CMK (cell line): Measurements from ENCODE around the gene HSPB8.

ENCODE experiments used
- DNase-seq: peaks from one replicate; pipeline ENCODE4 v3.0.0-alpha.2; 2010; ENCODE audit warnings: low read depth

HSPB8 gene

GRCh38 chr12:119171291-119171690, 7.4 kb upstream of the HSPB8 start:
- DNase-seq: no peak

GRCh38 chr12:119171691-119172425, 6.9 kb upstream of the HSPB8 start:
- no peak for DNase-seq

- no peak for DNase-seq
Observed at GRCh38 chr12:119175081-119175480, 3.6 kb upstream of the HSPB8 start.

- no peak for DNase-seq
Observed at GRCh38 chr12:119176267-119177055, 2.3 kb upstream of the HSPB8 start.

- no peak for DNase-seq
Observed at GRCh38 chr12:119177056-119177325, 1.7 kb upstream of the HSPB8 start.

GRCh38 chr12:119177724-119178380, 879 bp upstream of the HSPB8 start:
- no peak for DNase-seq

GRCh38 chr12:119179335-119180021, 747 bp downstream of the HSPB8 start:
- DNase-seq: no peak

- DNase-seq: no peak
Observed at GRCh38 chr12:119180380-119181040, 1.8 kb downstream of the HSPB8 start.

- no peak for DNase-seq
Observed at GRCh38 chr12:119181202-119181601, 2.5 kb downstream of the HSPB8 start.

GRCh38 chr12:119181944-119182343, 3.2 kb downstream of the HSPB8 start:
- DNase-seq: no peak

- no peak for DNase-seq
Observed at GRCh38 chr12:119182701-119183493, 4.2 kb downstream of the HSPB8 start.

GRCh38 chr12:119183942-119184695, 5.4 kb downstream of the HSPB8 start:
- DNase-seq: no peak

- DNase-seq: no peak
Observed at GRCh38 chr12:119195256-119195655, 16.5 kb downstream of the HSPB8 start.

GRCh38 chr12:119198440-119198839, 19.7 kb downstream of the HSPB8 start:
- DNase-seq: no peak

- DNase-seq: no peak
Observed at GRCh38 chr12:119200601-119201000, 21.9 kb downstream of the HSPB8 start.

GRCh38 chr12:119201789-119202543, 23.2 kb downstream of the HSPB8 start:
- no peak for DNase-seq

GRCh38 chr12:119202544-119202943, 23.8 kb downstream of the HSPB8 start:
- DNase-seq: no peak

- DNase-seq: no peak
Observed at GRCh38 chr12:119204131-119204530, 25.4 kb downstream of the HSPB8 start.

- no peak for DNase-seq
Observed at GRCh38 chr12:119204671-119205285, 26.0 kb downstream of the HSPB8 start.
